Liver (tissue), 9 donors: ENCODE data around the gene LMBRD1. TPM values are rescaled to one million over a fixed set of nuclear protein-coding genes. Genes with fewer than 3 reads are reported as not detected.

ENCODE experiments used
- DNase-seq: peaks from one replicate; pipeline ENCODE4 v3.0.0-alpha.2; 2017; ENCODE audit warnings: low spot score
- H3K27ac ChIP-seq, 2 donors: one replicate each; pipeline ENCODE4 v1.7.0; 2013; ENCODE audit warnings: inconsistent platforms in 2 of 2, low read length in 2 of 2, control low read depth in 1 of 2, low read depth in 1 of 2, mild to moderate bottlenecking in 1 of 2
- H3K27me3 ChIP-seq, 4 donors: one replicate each; pipeline versions ENCODE4 v1.6.1 to v1.7.0; 2013; ENCODE audit warnings: low read length in 3 of 4, inconsistent platforms in 1 of 4, mild to moderate bottlenecking in 1 of 4, moderate library complexity in 1 of 4; ENCODE audit not compliant: control insufficient read depth in 4 of 4, insufficient read depth in 4 of 4
- H3K36me3 ChIP-seq, 4 donors: one replicate each; pipeline versions ENCODE4 v1.6.1 to v1.7.0; 2013; ENCODE audit warnings: low read length in 3 of 4, mild to moderate bottlenecking in 3 of 4, low read depth in 1 of 4, moderate library complexity in 1 of 4; ENCODE audit not compliant: control insufficient read depth in 4 of 4, insufficient read depth in 3 of 4
- H3K4me1 ChIP-seq, 4 donors: one replicate each; pipeline versions ENCODE4 v1.6.1 to v1.7.0; 2013; ENCODE audit warnings: low read length in 3 of 4, mild to moderate bottlenecking in 3 of 4, moderate library complexity in 1 of 4; ENCODE audit not compliant: control insufficient read depth in 4 of 4, insufficient read depth in 4 of 4
- H3K4me3 ChIP-seq, 3 donors: one replicate each; pipeline versions ENCODE4 v1.6.1 to v1.7.0; 2013; ENCODE audit warnings: low read length in 3 of 3, control low read depth in 1 of 3, low read depth in 1 of 3, mild to moderate bottlenecking in 1 of 3
- H3K9ac ChIP-seq, 2 donors: one replicate each; pipeline ENCODE4 v1.7.0; 2013; ENCODE audit warnings: low read length in 2 of 2, mild to moderate bottlenecking in 2 of 2, moderate library complexity in 2 of 2, control low read depth in 1 of 2, low read depth in 1 of 2
- H3K9me3 ChIP-seq, 4 donors: one replicate each; pipeline versions ENCODE4 v1.6.1 to v1.7.0; 2013; ENCODE audit warnings: low read length in 3 of 4; ENCODE audit not compliant: control insufficient read depth in 4 of 4
- EGR1 ChIP-seq, 2 donors: IDR thresholded peaks; 2 replicates each; pipeline ENCODE4 v1.6.1; 2016 to 2018; ENCODE audit warnings: antibody characterized with exemption in 2 of 2, low read depth in 2 of 2
- FOXA1 ChIP-seq: IDR thresholded peaks from 2 replicates; pipeline ENCODE4 v1.6.1; 2016; ENCODE audit warnings: antibody characterized with exemption
- FOXA2 ChIP-seq: IDR thresholded peaks from 2 replicates; pipeline ENCODE4 v1.6.1; 2016; ENCODE audit warnings: antibody characterized with exemption
- GABPA ChIP-seq, 2 donors: IDR thresholded peaks in 1 of 2; conservative IDR thresholded peaks in 1 of 2; 2 replicates each; pipeline ENCODE4 v1.6.1; 2016; ENCODE audit warnings: antibody characterized with exemption in 2 of 2, mild to moderate bottlenecking in 1 of 2, moderate library complexity in 1 of 2
- HNF4G ChIP-seq: IDR thresholded peaks from 2 replicates; pipeline ENCODE4 v1.6.1; 2016; ENCODE audit warnings: antibody characterized with exemption
- NR2F2 ChIP-seq: IDR thresholded peaks from 2 replicates; pipeline ENCODE4 v1.6.1; 2016; ENCODE audit warnings: antibody characterized with exemption
- RAD21 ChIP-seq, 2 donors: IDR thresholded peaks; 2 replicates each; pipeline ENCODE4 v1.6.1; 2016; ENCODE audit warnings: antibody characterized with exemption in 2 of 2, mild to moderate bottlenecking in 2 of 2
- RXRA ChIP-seq, 2 donors: IDR thresholded peaks; 2 replicates each; pipeline ENCODE4 v1.6.1; 2017 to 2018; ENCODE audit warnings: antibody characterized with exemption in 2 of 2, mild to moderate bottlenecking in 1 of 2
- SP1 ChIP-seq: IDR thresholded peaks from 2 replicates; pipeline ENCODE4 v1.6.1; 2018; ENCODE audit warnings: antibody characterized with exemption, mild to moderate bottlenecking
- TAF1 ChIP-seq: conservative IDR thresholded peaks from 2 replicates; pipeline ENCODE4 v1.6.1; 2016; ENCODE audit warnings: antibody characterized with exemption, mild to moderate bottlenecking
- WGBS: extraction: QIAGEN DNeasy Blood & Tissue Kit; methylation state at CpG from one replicate; pipeline ENCODE4 v1.1.7; 2013; 5-methylcytosine and 5-hydroxymethylcytosine counted together
- polyA plus RNA-seq, 2 donors: library from polyadenylated mRNA; stranded (reverse) in 1 of 2; unstranded in 1 of 2; fragments of 200-250 nt in 1 of 2; fragments of >200 nt in 1 of 2; fragmentation: Nextera tagmentation in 1 of 2; extraction: Ambion mirVana in 1 of 2; gene quantifications; one replicate each; pipeline versions ENCODE4 v1.2.1 to v1.2.3, GENCODE V29; 2013 to 2015
- total RNA-seq, 2 donors: library from RNA; depleted of rRNA; stranded (reverse); fragments of >200 nt; gene quantifications; one replicate each; pipeline ENCODE4 v1.2.3, GENCODE V29; 2014
- TF ChIP-seq, protein P1 (sequence below): IDR thresholded peaks from 2 replicates; pipeline ENCODE4 v1.6.1; 2016; ENCODE audit warnings: antibody characterized with exemption, mild to moderate bottlenecking
- TF ChIP-seq, protein P2 (sequence below): IDR thresholded peaks from 2 replicates; pipeline ENCODE4 v1.6.1; 2016; ENCODE audit warnings: antibody characterized with exemption
- TF ChIP-seq, protein P3 (sequence below): IDR thresholded peaks from 2 replicates; pipeline ENCODE4 v1.6.1; 2016; ENCODE audit warnings: antibody characterized with exemption
- TF ChIP-seq, protein P4 (sequence below): fragments of 150-350 bp; IDR thresholded peaks from 2 replicates; pipeline ENCODE4 v1.5.1; 2017; ENCODE audit warnings: improper control_type of control experiment, low read depth, low read length; ENCODE audit not compliant: missing input control
- TF ChIP-seq, protein P5 (sequence below): IDR thresholded peaks from 2 replicates; pipeline ENCODE4 v1.6.1; 2016; ENCODE audit warnings: antibody characterized with exemption
- donor health status: healthy.
- donor health status: healthy.
- donor health status: healthy.
- donor health status: healthy.
- donor health status: healthy.

The LMBRD1 gene
- total and polyA plus RNA-seq, 4 donors = 33.2 to 54.5 (median 43.3) TPM

DNA sequence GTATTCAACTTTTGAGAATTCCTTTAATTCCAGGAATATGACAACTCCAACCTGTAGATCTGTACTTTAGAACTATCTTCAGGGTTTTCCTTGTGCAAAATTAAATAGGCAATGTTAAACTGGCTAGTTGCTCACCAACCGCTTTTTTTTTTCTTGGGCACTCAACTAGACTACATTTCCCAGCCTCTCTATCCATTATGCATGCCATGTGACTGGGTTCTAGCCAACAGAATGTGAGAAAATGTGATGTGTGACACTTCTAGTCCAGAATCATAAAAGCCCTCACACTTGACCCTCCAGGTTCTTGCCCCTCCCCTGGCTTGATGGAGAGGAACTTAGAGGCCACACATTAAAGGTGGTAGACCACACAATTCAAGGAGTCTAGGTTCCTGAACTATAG, 166.0 kb downstream of the LMBRD1 start (continued):
- TF ChIP-seq, protein P1, sequence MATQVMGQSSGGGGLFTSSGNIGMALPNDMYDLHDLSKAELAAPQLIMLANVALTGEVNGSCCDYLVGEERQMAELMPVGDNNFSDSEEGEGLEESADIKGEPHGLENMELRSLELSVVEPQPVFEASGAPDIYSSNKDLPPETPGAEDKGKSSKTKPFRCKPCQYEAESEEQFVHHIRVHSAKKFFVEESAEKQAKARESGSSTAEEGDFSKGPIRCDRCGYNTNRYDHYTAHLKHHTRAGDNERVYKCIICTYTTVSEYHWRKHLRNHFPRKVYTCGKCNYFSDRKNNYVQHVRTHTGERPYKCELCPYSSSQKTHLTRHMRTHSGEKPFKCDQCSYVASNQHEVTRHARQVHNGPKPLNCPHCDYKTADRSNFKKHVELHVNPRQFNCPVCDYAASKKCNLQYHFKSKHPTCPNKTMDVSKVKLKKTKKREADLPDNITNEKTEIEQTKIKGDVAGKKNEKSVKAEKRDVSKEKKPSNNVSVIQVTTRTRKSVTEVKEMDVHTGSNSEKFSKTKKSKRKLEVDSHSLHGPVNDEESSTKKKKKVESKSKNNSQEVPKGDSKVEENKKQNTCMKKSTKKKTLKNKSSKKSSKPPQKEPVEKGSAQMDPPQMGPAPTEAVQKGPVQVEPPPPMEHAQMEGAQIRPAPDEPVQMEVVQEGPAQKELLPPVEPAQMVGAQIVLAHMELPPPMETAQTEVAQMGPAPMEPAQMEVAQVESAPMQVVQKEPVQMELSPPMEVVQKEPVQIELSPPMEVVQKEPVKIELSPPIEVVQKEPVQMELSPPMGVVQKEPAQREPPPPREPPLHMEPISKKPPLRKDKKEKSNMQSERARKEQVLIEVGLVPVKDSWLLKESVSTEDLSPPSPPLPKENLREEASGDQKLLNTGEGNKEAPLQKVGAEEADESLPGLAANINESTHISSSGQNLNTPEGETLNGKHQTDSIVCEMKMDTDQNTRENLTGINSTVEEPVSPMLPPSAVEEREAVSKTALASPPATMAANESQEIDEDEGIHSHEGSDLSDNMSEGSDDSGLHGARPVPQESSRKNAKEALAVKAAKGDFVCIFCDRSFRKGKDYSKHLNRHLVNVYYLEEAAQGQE = no peak
- TF ChIP-seq TAF1 (no peak), RXRA (IDR thresholded peaks at IDR 0.05) (no peak)

DNA sequence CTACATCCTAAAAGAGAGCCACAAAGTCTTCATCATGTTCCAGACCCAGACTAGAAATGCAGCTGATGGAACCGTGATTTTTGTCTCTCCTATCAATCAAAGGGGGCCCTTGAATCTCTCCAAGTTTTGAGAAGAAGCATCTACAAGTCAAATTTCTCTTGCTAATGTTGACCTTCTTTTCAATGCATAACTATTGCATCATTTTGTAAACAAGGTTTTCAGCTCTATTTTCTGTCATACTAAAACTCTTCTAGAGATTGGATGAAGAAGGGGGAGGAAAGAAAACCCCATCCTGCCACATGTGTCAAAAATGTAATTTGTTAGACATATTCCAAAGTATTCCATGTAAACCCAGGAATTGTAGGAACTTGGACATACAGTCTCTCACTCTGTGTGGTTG, 169.2 kb downstream of the LMBRD1 start:
- no peaks in the 10 kb centered on the region for H3K36me3 ChIP-seq
- no peaks in the 10 kb centered on the region for H3K4me1 ChIP-seq
- 73% methylated on average over 1 of the region's 1 CpG for WGBS
- H3K27me3 ChIP-seq = no peaks in the 10 kb centered on the region
- H3K9me3 ChIP-seq = no peaks in the 10 kb centered on the region
- H3K4me3 ChIP-seq = no peak overlapping the region
- no peak overlapping the region for H3K27ac ChIP-seq
- DNase-seq = no peak
- TF ChIP-seq, protein P2, sequence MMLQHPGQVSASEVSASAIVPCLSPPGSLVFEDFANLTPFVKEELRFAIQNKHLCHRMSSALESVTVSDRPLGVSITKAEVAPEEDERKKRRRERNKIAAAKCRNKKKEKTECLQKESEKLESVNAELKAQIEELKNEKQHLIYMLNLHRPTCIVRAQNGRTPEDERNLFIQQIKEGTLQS = no peak
- TF ChIP-seq FOXA1 (no peak), TAF1 (no peak), RAD21 (IDR thresholded peaks at IDR 0.05) (no peak), GABPA (IDR thresholded peaks at IDR 0.05 in 1 of 2, conservative IDR thresholded peaks at IDR 0.05 in 1 of 2) (no peak), HNF4G (no peak)
- TF ChIP-seq, protein P1 = no peak
- TF ChIP-seq, protein P3, sequence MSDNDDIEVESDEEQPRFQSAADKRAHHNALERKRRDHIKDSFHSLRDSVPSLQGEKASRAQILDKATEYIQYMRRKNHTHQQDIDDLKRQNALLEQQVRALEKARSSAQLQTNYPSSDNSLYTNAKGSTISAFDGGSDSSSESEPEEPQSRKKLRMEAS = no peak
- no peak overlapping the region for H3K9ac ChIP-seq

DNA sequence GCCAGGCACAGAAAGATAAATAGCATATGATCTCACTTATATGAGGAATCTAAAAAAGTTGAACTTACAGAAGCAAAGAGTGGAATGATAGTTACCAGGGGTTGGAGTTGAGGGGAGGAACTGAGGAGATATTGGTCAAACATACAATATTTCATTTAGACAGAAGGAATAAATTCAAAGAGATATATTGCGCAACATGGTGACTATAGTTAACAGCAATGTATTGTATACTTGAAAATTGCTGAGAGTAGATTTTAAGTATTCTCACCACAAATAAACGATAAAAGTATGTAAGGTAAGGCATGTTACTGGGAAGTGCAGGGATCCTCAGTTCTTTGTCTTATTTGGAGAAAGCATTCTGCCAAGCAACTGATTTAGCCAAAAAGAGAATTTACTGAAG, 171.9 kb downstream of the LMBRD1 start:
- H3K36me3 ChIP-seq = no peaks in the 10 kb centered on the region
- H3K4me3 ChIP-seq = no peak overlapping the region
- WGBS = 92% methylated on average over 2 of the region's 2 CpGs
- DNase-seq = no peak
- H3K9me3 ChIP-seq = no peaks in the 10 kb centered on the region
- no peak overlapping the region for H3K9ac ChIP-seq
- H3K27ac ChIP-seq = no peak overlapping the region
- no peaks in the 10 kb centered on the region for H3K27me3 ChIP-seq
- H3K4me1 ChIP-seq = no peaks in the 10 kb centered on the region
- TF ChIP-seq, protein P2 = no peak
- TF ChIP-seq NR2F2 (no peak), EGR1 (IDR thresholded peaks at IDR 0.05; ENCODE audit: low read depth in 2 of 2) (no peak), SP1 (no peak), FOXA2 (no peak), FOXA1 (no peak), HNF4G (no peak)
- TF ChIP-seq, protein P4, sequence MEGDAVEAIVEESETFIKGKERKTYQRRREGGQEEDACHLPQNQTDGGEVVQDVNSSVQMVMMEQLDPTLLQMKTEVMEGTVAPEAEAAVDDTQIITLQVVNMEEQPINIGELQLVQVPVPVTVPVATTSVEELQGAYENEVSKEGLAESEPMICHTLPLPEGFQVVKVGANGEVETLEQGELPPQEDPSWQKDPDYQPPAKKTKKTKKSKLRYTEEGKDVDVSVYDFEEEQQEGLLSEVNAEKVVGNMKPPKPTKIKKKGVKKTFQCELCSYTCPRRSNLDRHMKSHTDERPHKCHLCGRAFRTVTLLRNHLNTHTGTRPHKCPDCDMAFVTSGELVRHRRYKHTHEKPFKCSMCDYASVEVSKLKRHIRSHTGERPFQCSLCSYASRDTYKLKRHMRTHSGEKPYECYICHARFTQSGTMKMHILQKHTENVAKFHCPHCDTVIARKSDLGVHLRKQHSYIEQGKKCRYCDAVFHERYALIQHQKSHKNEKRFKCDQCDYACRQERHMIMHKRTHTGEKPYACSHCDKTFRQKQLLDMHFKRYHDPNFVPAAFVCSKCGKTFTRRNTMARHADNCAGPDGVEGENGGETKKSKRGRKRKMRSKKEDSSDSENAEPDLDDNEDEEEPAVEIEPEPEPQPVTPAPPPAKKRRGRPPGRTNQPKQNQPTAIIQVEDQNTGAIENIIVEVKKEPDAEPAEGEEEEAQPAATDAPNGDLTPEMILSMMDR = no peak
- TF ChIP-seq, protein P3 = no peak
- TF ChIP-seq, protein P5, sequence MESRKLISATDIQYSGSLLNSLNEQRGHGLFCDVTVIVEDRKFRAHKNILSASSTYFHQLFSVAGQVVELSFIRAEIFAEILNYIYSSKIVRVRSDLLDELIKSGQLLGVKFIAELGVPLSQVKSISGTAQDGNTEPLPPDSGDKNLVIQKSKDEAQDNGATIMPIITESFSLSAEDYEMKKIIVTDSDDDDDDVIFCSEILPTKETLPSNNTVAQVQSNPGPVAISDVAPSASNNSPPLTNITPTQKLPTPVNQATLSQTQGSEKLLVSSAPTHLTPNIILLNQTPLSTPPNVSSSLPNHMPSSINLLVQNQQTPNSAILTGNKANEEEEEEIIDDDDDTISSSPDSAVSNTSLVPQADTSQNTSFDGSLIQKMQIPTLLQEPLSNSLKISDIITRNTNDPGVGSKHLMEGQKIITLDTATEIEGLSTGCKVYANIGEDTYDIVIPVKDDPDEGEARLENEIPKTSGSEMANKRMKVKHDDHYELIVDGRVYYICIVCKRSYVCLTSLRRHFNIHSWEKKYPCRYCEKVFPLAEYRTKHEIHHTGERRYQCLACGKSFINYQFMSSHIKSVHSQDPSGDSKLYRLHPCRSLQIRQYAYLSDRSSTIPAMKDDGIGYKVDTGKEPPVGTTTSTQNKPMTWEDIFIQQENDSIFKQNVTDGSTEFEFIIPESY = no peak
